PC-9 (cell line): ENCODE data around the gene EXD3. TPM values are rescaled to one million over a fixed set of nuclear protein-coding genes. Genes with fewer than 3 reads are reported as not detected.

Experiments
- BruUV-seq: library from RNA; stranded (reverse); fragments of 400-500 nt; replicated peaks from 2 replicates; lab custom pipeline; 2021; lab: Mats Ljungman, UMichigan
- CTCF ChIA-PET: fragments of 300-600 bp; sonication (Branson Sonifier 250); formaldehyde crosslinking; loops from one replicate; lab custom pipeline; 2022; ENCODE audit warnings: antibody characterized with exemption; lab: Charles Lee
- POLR2A ChIA-PET: fragments of 300-600 bp; sonication (Branson Sonifier 250); formaldehyde crosslinking; loops from one replicate; lab custom pipeline; 2022; ENCODE audit warnings: antibody characterized with exemption; ENCODE audit not compliant: unreplicated experiment; lab: Charles Lee
- DNase-seq, 2 experiments: peaks; one replicate each; pipeline versions ENCODE4 v3.0.0 to v3.0.0-alpha.2; 2015 to 2022; ENCODE audit warnings: mixed read lengths in 1 of 2
- H2AFZ ChIP-seq: fragments of 200-600 bp; sonication (generic); 2 replicates; pipeline ENCODE4 v1.8.1; 2017; ENCODE audit warnings: antibody characterized with exemption
- H3F3A ChIP-seq: fragments of 200-600 bp; sonication (generic); 2 replicates; pipeline ENCODE4 v1.8.1; 2017; ENCODE audit warnings: antibody characterized with exemption, mild to moderate bottlenecking, low read depth; ENCODE audit not compliant: insufficient read depth
- H3K27ac ChIP-seq: fragments of 200-600 bp; sonication (generic); 2 replicates; pipeline ENCODE4 v1.6.1; 2016; ENCODE audit warnings: mixed run types
- H3K27me3 ChIP-seq: fragments of 200-600 bp; sonication (generic); 2 replicates; pipeline ENCODE4 v1.6.1; 2016; ENCODE audit warnings: low read depth, mixed run types; ENCODE audit not compliant: insufficient read depth
- H3K36me3 ChIP-seq: fragments of 200-600 bp; sonication (generic); 2 replicates; pipeline ENCODE4 v1.6.1; 2016; ENCODE audit warnings: low read depth, mixed run types
- H3K4me1 ChIP-seq: fragments of 200-600 bp; sonication (generic); replicated peaks from 2 replicates; pipeline ENCODE4 v1.6.1; 2016; ENCODE audit warnings: mixed run types; ENCODE audit not compliant: insufficient read depth
- H3K4me2 ChIP-seq: fragments of 200-600 bp; sonication (generic); 2 replicates; pipeline ENCODE4 v1.6.1; 2017; ENCODE audit warnings: mixed run types
- H3K4me3 ChIP-seq: fragments of 200-600 bp; sonication (generic); 2 replicates; pipeline ENCODE4 v1.6.1; 2016; ENCODE audit warnings: mixed run types
- H3K79me2 ChIP-seq: fragments of 200-600 bp; sonication (generic); 2 replicates; pipeline ENCODE4 v1.6.1; 2017; ENCODE audit warnings: low read depth, mixed run types
- H3K9me2 ChIP-seq: fragments of 200-600 bp; sonication (generic); 2 replicates; pipeline ENCODE4 v1.8.1; 2017; ENCODE audit warnings: mild to moderate bottlenecking; ENCODE audit not compliant: insufficient read depth
- H3K9me3 ChIP-seq: fragments of 200-600 bp; sonication (generic); 2 replicates; pipeline ENCODE4 v1.8.1; 2016; ENCODE audit warnings: low read depth; ENCODE audit not compliant: insufficient read depth
- H4K20me1 ChIP-seq: fragments of 200-600 bp; sonication (generic); 2 replicates; pipeline ENCODE4 v1.8.1; 2017; ENCODE audit not compliant: insufficient read depth
- CTCF ChIP-seq: fragments of 200-600 bp; sonication (generic); conservative IDR thresholded peaks from 2 replicates; pipeline ENCODE4 v1.6.1; 2017; ENCODE audit warnings: mixed run types, antibody characterized with exemption, mild to moderate bottlenecking, moderate library complexity
- EZH2 ChIP-seq: fragments of 200-600 bp; sonication (generic); IDR thresholded peaks from 2 replicates; pipeline ENCODE4 v1.8.0; 2017; ENCODE audit warnings: antibody characterized with exemption, low read depth
- intact Hi-C: fragments of 100-400 bp; cut with micrococcal nuclease; formaldehyde crosslinking; loops from one replicate; pipeline ENCODE4 v1.10.0; 2022; ENCODE audit not compliant: unreplicated experiment
- total RNA-seq: library from RNA; stranded (reverse); gene quantifications from 2 replicates; pipeline ENCODE4 v1.2.3, GENCODE V29; 2021

EXD3 gene
- total RNA-seq, 1 experiment from 2014 or later = 23.7 TPM

GRCh38 chr9:137317718-137318511, 105.0 kb downstream of the EXD3 start:
- POLR2A ChIA-PET = no interaction called here
- peaks cover 12% of the 10 kb centered on the region; the same call in 1 of the 2 replicates for H3F3A ChIP-seq
- no peaks in the 10 kb centered on the region for H3K36me3 ChIP-seq

GRCh38 chr9:137317021-137317717, 105.8 kb downstream of the EXD3 start:
- ChIA-PET CTCF (interaction anchor here (0.7 to 1.4 kb wide), 3 partner anchors 11 to 106 kb away, joined by 3 to 6 read pairs (median 6); partner anchors contain the start of genes EXD3, NOXA1 and NRARP), POLR2A (interaction anchor here (0.6 to 0.8 kb wide), 3 partner anchors 52 to 932 kb away, joined by 3 to 6 read pairs (median 5); no protein-coding TSS in a partner anchor)
- Histone ChIP-seq H3K4me3 (no peak overlapping the region), H3K9me3 (no peaks in the 10 kb centered on the region), H3K27ac (no peak overlapping the region), H3K79me2 (no peaks in the 10 kb centered on the region), H3F3A (peaks cover 12% of the 10 kb centered on the region; the same call in 1 of the 2 replicates), H2AFZ (no peak overlapping the region), H3K9me2 (no peaks in the 10 kb centered on the region), H3K4me1 (peaks cover 28% of the 10 kb centered on the region), H3K36me3 (no peaks in the 10 kb centered on the region), H3K27me3 (no peaks in the 10 kb centered on the region), H3K4me2 (peak overlapping the region; percentile 81), H4K20me1 (no peaks in the 10 kb centered on the region)
- TF ChIP-seq EZH2 (no peak), CTCF (no peak)
- DNase-seq = no peak
- intact Hi-C loops = no loop called here
- BruUV-seq = TSS peak; percentile 31

More at GRCh38 chr9:137317718-137318511, 105.0 kb downstream of the EXD3 start:
- H3K4me1 ChIP-seq = peaks cover 20% of the 10 kb centered on the region
- no peaks in the 10 kb centered on the region for H3K79me2 ChIP-seq
- no peak for DNase-seq
- no peak overlapping the region for H3K4me3 ChIP-seq
- no peaks in the 10 kb centered on the region for H4K20me1 ChIP-seq
- TF ChIP-seq EZH2 (no peak), CTCF (no peak)
- no peak overlapping the region for H3K4me2 ChIP-seq
- no peaks in the 10 kb centered on the region for H3K9me2 ChIP-seq
- H3K9me3 ChIP-seq = no peaks in the 10 kb centered on the region
- no peak overlapping the region for H3K27ac ChIP-seq
- no peak overlapping the region for H2AFZ ChIP-seq
- H3K27me3 ChIP-seq = no peaks in the 10 kb centered on the region
- intact Hi-C loops = no loop called here
- no TSS peak for BruUV-seq
- CTCF ChIA-PET = interaction anchor here (0.6 to 0.7 kb wide), 2 partner anchors 105 to 228 kb away, joined by 3 read pairs; partner anchors contain the start of genes EXD3 and NOXA1
